Right lobe of liver (tissue), 6 donors: ENCODE results near the gene MCM7. TPM values are rescaled to one million over a fixed set of nuclear protein-coding genes. Genes with fewer than 3 reads are reported as not detected.
A peak's percentile ranks its signal among the peaks of the same experiment; 100 is the strongest.

Experiments used
- ATAC-seq, 4 donors: fragments of 200-7000 bp; cut with Tn5 transposase; one replicate each; pipeline ENCODE4 v1.9.1; 2020; ENCODE audit warnings: mild to moderate bottlenecking in 4 of 4, moderate library complexity in 4 of 4
- DNase-seq, 3 donors: peaks; one replicate each; pipeline ENCODE4 v3.0.0-alpha.2; 2020
- H3K27ac ChIP-seq, 3 donors: fragments of 200-600 bp; one replicate each; pipeline ENCODE4 v1.8.0; 2022
- H3K27me3 ChIP-seq, 2 donors: fragments of 200-600 bp; one replicate each; pipeline ENCODE4 v1.8.0; 2022
- H3K36me3 ChIP-seq, 4 donors: fragments of 200-600 bp; sonication (generic) in 1 of 4; one replicate each; pipeline versions ENCODE4 v1.5.1 to v1.8.0; 2017 to 2022; ENCODE audit warnings: control low read depth in 1 of 4
- H3K4me1 ChIP-seq, 4 donors: fragments of 200-600 bp; sonication (generic) in 1 of 4; one replicate each; pipeline versions ENCODE4 v1.5.1 to v1.8.0; 2017 to 2022; ENCODE audit warnings: control low read depth in 1 of 4
- H3K4me3 ChIP-seq, 3 donors: fragments of 200-600 bp; one replicate each; pipeline ENCODE4 v1.8.0; 2022
- H3K9me3 ChIP-seq, 4 donors: fragments of 200-600 bp; sonication (generic) in 1 of 4; one replicate each; pipeline versions ENCODE4 v1.5.1 to v1.8.0; 2017 to 2022; ENCODE audit warnings: control low read depth in 1 of 4
- CTCF ChIP-seq, 4 donors: fragments of 200-600 bp in 3 of 4; fragments of 450-650 bp in 1 of 4; IDR thresholded peaks; one replicate each; pipeline versions ENCODE4 v1.5.1 to v1.8.0; 2016 to 2022; ENCODE audit warnings: antibody characterized with exemption in 4 of 4, mild to moderate bottlenecking in 2 of 4
- POLR2A ChIP-seq: fragments of 450-650 bp; IDR thresholded peaks from one replicate; pipeline ENCODE4 v1.6.1; 2017; ENCODE audit warnings: antibody characterized with exemption, mild to moderate bottlenecking
- WGBS: methylation state at CpG from one replicate; pipeline ENCODE4 v1.1.6; 2018; ENCODE audit warnings: low coverage, low lambda C conversion rate; ENCODE audit not compliant: insufficient coverage; ENCODE audit errors: missing lambda C conversion rate; 5-methylcytosine and 5-hydroxymethylcytosine counted together
- intact Hi-C, 2 donors: fragments of 100-400 bp; cut with DNase I; formaldehyde crosslinking; loops; one replicate each; pipeline versions ENCODE4 v1.11.2 to v1.14.1; 2022
- total RNA-seq, 6 experiments: library from RNA; depleted of rRNA in 2 of 6; stranded (reverse); fragments of >200 nt in 2 of 6; fragmentation: NEBNext Ultra II Directional in 3 of 6; extraction: Animal tissue kit (Norgen Biotek cat#: 25700) in 3 of 6; gene quantifications; one replicate each; pipeline versions ENCODE4 v1.1.0 to v1.2.4, GENCODE V29; 2016 to 2023
- donor health status: DM: no; HTN: yes; CAD: no.
- donor health status: DM: no; HTN: no; CAD: no.
- donor health status: DM: no; HTN: no; CAD: no.
- donor health status: DM: no; HTN: yes; CAD: no.
- donor health status: DM: no; HTN: yes; CAD: no.

The MCM7 gene
- total RNA-seq, 6 experiments from 2014 or later, result 12.6 to 25.9 (median 20.8) TPM

- Histone ChIP-seq H3K36me3 (no peaks in the 10 kb centered on the region), H3K4me3 (peak overlapping the region; percentile 80 to 85 (median 82)), H3K9me3 (no peaks in the 10 kb centered on the region), H3K4me1 (peaks cover 0 to 39% (median 0%) of the 10 kb centered on the region in 4 donors), H3K27me3 (no peaks in the 10 kb centered on the region), H3K27ac (peak overlapping the region; percentile 87 to 97 (median 91))
- ATAC-seq (no peak), DNase-seq (no peak)
- intact Hi-C loops, result no loop called here
- no peak for TF ChIP-seq CTCF (IDR thresholded peaks at IDR 0.05)
- no peak for TF ChIP-seq POLR2A
- 12% methylated on average over 9 of the region's 37 CpGs for WGBS
Measured at GRCh38 chr7:100127866-100128636, 26.9 kb upstream of the MCM7 start.

- Histone ChIP-seq H3K27ac (peak within 1 kb of the TSS; percentile 87 to 97 (median 91)), H3K9me3 (no peaks in the 10 kb centered on the region), H3K36me3 (no peaks in the 10 kb centered on the region), H3K4me1 (peaks cover 0 to 30% (median 0%) of the 10 kb centered on the region in 4 donors), H3K4me3 (peak within 1 kb of the TSS; percentile 80 to 85 (median 82)), H3K27me3 (no peaks in the 10 kb centered on the region)
- WGBS, result under 1% methylated on average over 25 of the region's 85 CpGs
- peak; percentile 87 to 91 (median 89) for ATAC-seq
- intact Hi-C loops, result no loop called here
- TF ChIP-seq CTCF (IDR thresholded peaks at IDR 0.05) (no peak), POLR2A (no peak)
- DNase-seq, result peak; percentile 87 to 93 (median 90)
Measured at GRCh38 chr7:100126931-100127865, 26.0 kb upstream of the MCM7 start, which contains the start of gene MBLAC1. Gene MBLAC1, plus strand, starts transcription at chr7:100126967. Its CDS starts 429 bp downstream, at chr7:100127396.

- no peak for DNase-seq
- no peaks in the 10 kb centered on the region for H3K9me3 ChIP-seq
- intact Hi-C loops, result no loop called here
- H3K27me3 ChIP-seq, result no peaks in the 10 kb centered on the region
- H3K27ac ChIP-seq, result peak overlapping the region; percentile 87 to 97 (median 91)
- TF ChIP-seq POLR2A (no peak), CTCF (IDR thresholded peaks at IDR 0.05) (no peak)
- no peaks in the 10 kb centered on the region for H3K36me3 ChIP-seq
- H3K4me3 ChIP-seq, result peak overlapping the region; percentile 80 to 85 (median 82)
- peaks cover 0 to 22% (median 0%) of the 10 kb centered on the region in 4 donors for H3K4me1 ChIP-seq
- 9% methylated on average over 28 of the region's 29 CpGs for WGBS
- ATAC-seq, result peak in 3 of 4 donors; percentile 30 to 36 (median 35)
Measured at GRCh38 chr7:100126239-100126930, 25.2 kb upstream of the MCM7 start.
